NCI-H1436 treated with DMSO at 0.1 percent for 48 hours (cell line): ENCODE measurements around the gene NPC1.

Source experiments
- DNase-seq: peaks from one replicate; lab custom pipeline; 2025; lab: John Stamatoyannopoulos, UW

Gene NPC1

DNA sequence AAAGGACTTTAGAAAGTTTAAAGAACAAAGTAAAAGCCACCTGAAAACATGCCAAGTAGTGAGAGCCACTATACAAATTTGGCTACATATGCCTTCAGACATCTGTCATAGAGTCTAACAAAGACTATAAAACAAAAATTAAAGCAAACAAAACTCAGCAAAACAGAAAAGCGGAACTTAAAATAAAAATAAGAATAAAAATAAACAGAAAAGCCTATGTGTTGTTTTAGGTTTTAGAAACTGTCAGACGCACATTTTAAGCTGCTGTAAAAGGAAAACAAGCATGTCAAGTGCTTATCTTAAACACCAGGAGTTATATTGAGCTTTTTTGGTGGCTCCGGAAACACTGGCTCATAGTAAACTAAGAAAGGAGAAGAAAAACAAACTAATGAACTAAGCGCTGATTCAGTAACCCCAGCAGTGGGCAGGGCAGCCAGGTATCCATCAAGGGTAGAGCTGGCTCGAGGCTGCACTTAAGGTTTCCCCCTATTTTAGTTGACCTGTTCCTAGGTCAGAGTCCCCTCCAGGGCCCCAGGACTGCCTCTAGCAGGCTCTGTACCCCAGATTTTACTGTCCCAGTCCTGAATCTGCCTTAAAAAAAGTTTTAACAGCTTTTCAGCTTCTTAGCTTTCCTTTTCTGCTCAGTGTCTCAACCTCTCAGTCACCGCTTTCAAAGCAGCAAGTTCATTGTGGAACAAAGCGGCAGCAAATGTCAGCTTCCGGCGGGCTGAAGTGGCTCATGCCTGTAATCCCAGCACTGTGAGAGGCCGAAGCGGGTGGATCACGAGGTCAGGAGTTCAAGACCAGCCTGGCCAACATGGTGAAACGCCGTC lies 98.4 kb downstream of the NPC1 start:
- DNase-seq: no peak

- no peak for DNase-seq
These were observed 100.9 kb downstream of the NPC1 start for GRCh38 chr18:23485386-23485785.

GRCh38 chr18:23484561-23485182 lies 101.6 kb downstream of the NPC1 start:
- no peak for DNase-seq
